Trophoblast cell (in vitro differentiated cells and primary cell): ENCODE measurements around the gene RAD54L.

Experiments
- DNase-seq, 2 donors: peaks; one replicate each; pipeline ENCODE4 v3.0.0-alpha.2; 2016
- H2AFZ ChIP-seq: 2 replicates; pipeline ENCODE4 v1.6.1; 2013; ENCODE audit warnings: low read length, moderate library complexity, mild to moderate bottlenecking; ENCODE audit not compliant: insufficient read depth, poor library complexity
- H2AK5ac ChIP-seq: 2 replicates; pipeline ENCODE4 v1.6.1; 2013; ENCODE audit warnings: mild to moderate bottlenecking, low read length
- H2BK120ac ChIP-seq: 2 replicates; pipeline ENCODE4 v1.6.1; 2013; ENCODE audit warnings: low read length, mild to moderate bottlenecking, moderate library complexity; ENCODE audit not compliant: insufficient read depth, poor library complexity
- H2BK12ac ChIP-seq: 2 replicates; pipeline ENCODE4 v1.6.1; 2013; ENCODE audit warnings: mild to moderate bottlenecking, low read length, moderate library complexity
- H2BK5ac ChIP-seq: 2 replicates; pipeline ENCODE4 v1.6.1; 2013; ENCODE audit warnings: low read length, low read depth, moderate library complexity, mild to moderate bottlenecking; ENCODE audit not compliant: poor library complexity
- H3K14ac ChIP-seq: 2 replicates; pipeline ENCODE4 v1.6.1; 2013; ENCODE audit warnings: mild to moderate bottlenecking, low read length
- H3K18ac ChIP-seq: 2 replicates; pipeline ENCODE4 v1.6.1; 2013; ENCODE audit warnings: mild to moderate bottlenecking, low read length
- H3K23ac ChIP-seq: 2 replicates; pipeline ENCODE4 v1.6.1; 2013; ENCODE audit warnings: low read length
- H3K27ac ChIP-seq: 2 replicates; pipeline ENCODE4 v1.5.1; 2013; ENCODE audit warnings: low read depth, mild to moderate bottlenecking, inconsistent platforms, low read length, moderate library complexity
- H3K27me3 ChIP-seq: 2 replicates; pipeline ENCODE4 v1.6.1; 2013; ENCODE audit warnings: inconsistent platforms, mild to moderate bottlenecking, low read length, moderate library complexity; ENCODE audit not compliant: insufficient read depth
- H3K36me3 ChIP-seq, 2 experiments: 1 replicate in 1 of 2; 2 replicates in 1 of 2; pipeline ENCODE4 v1.6.1; 2013; ENCODE audit warnings: low read length in 2 of 2, mild to moderate bottlenecking in 2 of 2, moderate library complexity in 1 of 2; ENCODE audit not compliant: insufficient read depth in 2 of 2, control insufficient read depth in 1 of 2
- H3K4ac ChIP-seq: 2 replicates; pipeline ENCODE4 v1.6.1; 2013; ENCODE audit warnings: low read depth, mild to moderate bottlenecking, low read length, moderate library complexity
- H3K4me1 ChIP-seq, 2 experiments: 1 replicate in 1 of 2; 2 replicates in 1 of 2; pipeline ENCODE4 v1.6.1; 2013; ENCODE audit warnings: low read length in 2 of 2, mild to moderate bottlenecking in 2 of 2, moderate library complexity in 1 of 2; ENCODE audit not compliant: insufficient read depth in 2 of 2, control insufficient read depth in 1 of 2
- H3K4me2 ChIP-seq: 2 replicates; pipeline ENCODE4 v1.6.1; 2013; ENCODE audit warnings: inconsistent platforms, mild to moderate bottlenecking, low read length, moderate library complexity
- H3K4me3 ChIP-seq: 2 replicates; pipeline ENCODE4 v1.5.1; 2013; ENCODE audit warnings: mild to moderate bottlenecking, low read depth, low read length, inconsistent platforms
- H3K79me1 ChIP-seq: one replicate; pipeline ENCODE4 v1.6.1; 2013; ENCODE audit warnings: low read length
- H3K79me2 ChIP-seq: 2 replicates; pipeline ENCODE4 v1.6.1; 2013; ENCODE audit warnings: low read length, mild to moderate bottlenecking; ENCODE audit not compliant: control insufficient read depth, insufficient read depth, poor library complexity
- H3K9ac ChIP-seq: 2 replicates; pipeline ENCODE4 v1.6.1; 2013; ENCODE audit warnings: mild to moderate bottlenecking, low read length
- H3K9me3 ChIP-seq: 2 replicates; pipeline ENCODE4 v1.6.1; 2013; ENCODE audit warnings: low read depth, mild to moderate bottlenecking, control low read depth, inconsistent platforms, low read length; ENCODE audit not compliant: insufficient read depth
- H4K12ac ChIP-seq: 2 replicates; pipeline ENCODE4 v1.6.1; 2013; ENCODE audit warnings: low read depth, mild to moderate bottlenecking, low read length, moderate library complexity
- H4K8ac ChIP-seq: 2 replicates; pipeline ENCODE4 v1.6.1; 2013; ENCODE audit warnings: low read depth, mild to moderate bottlenecking, low read length, moderate library complexity
- H4K91ac ChIP-seq: one replicate; pipeline ENCODE4 v1.6.1; 2013; ENCODE audit warnings: low read depth, mild to moderate bottlenecking, low read length, moderate library complexity
- WGBS: extraction: QIAGEN DNeasy Blood & Tissue Kit; methylation state at CpG from one replicate; pipeline ENCODE4 v1.1.7; 2013; ENCODE audit warnings: missing lambda C conversion rate; ENCODE audit not compliant: insufficient read length, insufficient coverage; ENCODE audit errors: extremely low coverage; 5-methylcytosine and 5-hydroxymethylcytosine counted together

The RAD54L gene

DNA sequence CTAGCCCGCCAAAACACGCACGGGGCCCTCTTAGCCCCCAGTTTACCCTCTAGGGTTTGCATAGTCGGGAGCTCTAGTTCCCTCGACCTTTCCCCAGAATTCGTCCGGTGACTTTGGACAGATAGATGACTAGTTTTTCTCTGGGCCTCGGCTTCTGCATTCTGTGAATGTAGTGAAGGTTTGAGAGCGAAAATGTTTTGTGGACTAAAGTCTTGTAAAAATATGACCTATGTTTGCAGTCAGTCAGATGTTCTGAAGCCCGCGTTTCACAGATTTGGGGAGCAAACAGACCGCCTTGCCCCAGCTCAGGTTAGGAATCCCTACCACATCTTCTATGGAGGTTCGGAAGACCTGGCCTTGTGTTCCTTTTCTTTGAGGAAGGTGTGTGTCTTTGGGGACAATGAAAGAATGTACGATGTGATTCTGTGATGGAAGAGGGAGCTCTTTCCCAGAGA lies 56.3 kb downstream of the RAD54L start:
- H4K91ac ChIP-seq = peak overlapping the region; percentile 20
- no peaks in the 10 kb centered on the region for H3K27me3 ChIP-seq
- H4K8ac ChIP-seq = peak overlapping the region; percentile 76
- WGBS = no CpG with 5 or more reads among the region's 14 CpGs
- no peaks in the 10 kb centered on the region for H3K9me3 ChIP-seq
- H2AK5ac ChIP-seq = peak overlapping the region; percentile 50
- H3K4me2 ChIP-seq = peak overlapping the region; percentile 66
- peak overlapping the region; percentile 50 for H2AFZ ChIP-seq
- H3K36me3 ChIP-seq = peaks cover 0 to 4% of the 10 kb centered on the region in 2 experiments
- H3K9ac ChIP-seq = peak overlapping the region; percentile 70
- no peak overlapping the region for H2BK120ac ChIP-seq
- H3K79me2 ChIP-seq = peaks cover 49% of the 10 kb centered on the region
- no peak overlapping the region for H2BK12ac ChIP-seq
- no peak for DNase-seq
- H3K4me3 ChIP-seq = peak overlapping the region; percentile 84
- H3K4me1 ChIP-seq = peaks cover 8 to 19% of the 10 kb centered on the region in 2 experiments
- H3K14ac ChIP-seq = peak overlapping the region; percentile 85
- no peak overlapping the region for H2BK5ac ChIP-seq
- H3K4ac ChIP-seq = peak overlapping the region; percentile 68
- H3K79me1 ChIP-seq = peaks cover 22% of the 10 kb centered on the region
- peak overlapping the region; percentile 51 for H4K12ac ChIP-seq
- no peak overlapping the region for H3K23ac ChIP-seq
- H3K27ac ChIP-seq = peak overlapping the region; percentile 50
- H3K18ac ChIP-seq = peak overlapping the region; percentile 49

DNA sequence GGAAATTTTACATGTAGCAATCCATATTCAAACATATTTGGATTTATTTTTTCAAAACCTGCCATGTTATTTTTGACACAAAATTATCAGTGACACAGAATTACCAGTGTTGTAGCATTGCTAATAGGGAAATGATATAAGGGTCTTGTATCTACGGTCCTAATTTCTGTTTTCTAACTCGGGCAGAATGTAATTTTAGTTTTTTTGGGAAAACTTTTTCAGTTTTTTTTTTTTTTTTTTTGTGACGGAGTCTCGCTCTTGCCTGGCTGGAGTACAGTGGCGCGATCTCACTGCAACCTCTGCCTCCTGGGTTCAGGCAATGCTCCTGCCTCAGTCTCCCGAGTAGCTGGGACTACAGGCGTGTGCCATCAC lies 58.6 kb downstream of the RAD54L start:
- H3K4me1 ChIP-seq = peaks cover 5 to 11% of the 10 kb centered on the region in 2 experiments

DNA sequence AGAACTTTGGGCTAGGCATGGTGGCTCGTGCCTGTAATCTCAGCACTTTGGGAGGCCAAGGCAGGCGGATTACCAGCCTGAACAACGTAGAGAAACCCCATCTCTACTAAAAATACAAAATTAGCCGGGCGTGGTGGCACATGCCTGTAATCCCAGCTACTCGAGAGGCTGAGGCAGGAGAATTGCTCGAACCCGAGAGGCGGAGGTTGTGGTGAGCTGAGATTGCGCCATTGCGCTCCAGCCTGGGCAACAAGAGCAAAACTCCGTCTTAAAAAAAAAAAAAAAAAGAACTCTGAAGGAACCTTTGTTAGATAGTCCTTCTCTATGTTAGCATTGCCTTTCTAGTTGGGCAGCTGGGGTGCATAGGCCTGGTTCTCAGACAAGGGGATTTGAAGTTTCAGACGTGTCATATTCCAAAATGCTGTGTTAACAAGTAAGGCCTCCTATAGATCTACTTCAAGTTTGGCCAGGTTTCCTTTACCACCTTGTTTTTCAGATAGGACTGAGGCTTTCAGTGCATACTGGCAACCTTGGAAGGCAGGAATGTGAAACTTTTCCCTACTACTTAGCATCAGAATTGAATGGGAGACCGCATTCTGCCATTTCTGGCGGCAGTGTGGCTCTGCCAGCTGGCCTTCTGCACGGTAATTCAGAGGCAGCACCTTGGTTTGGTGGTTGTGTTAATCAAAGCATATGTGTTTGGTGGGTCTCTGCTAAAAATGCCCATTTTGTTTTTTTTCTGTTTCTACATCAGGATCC lies 62.0 kb downstream of the RAD54L start:
- Histone ChIP-seq H3K36me3 (peaks cover 40 to 45% of the 10 kb centered on the region in 2 experiments), H4K12ac (no peak overlapping the region), H4K91ac (no peak overlapping the region), H3K4me2 (no peak overlapping the region), H3K4me3 (no peak overlapping the region), H3K14ac (no peak overlapping the region), H2BK12ac (no peak overlapping the region), H3K4me1 (peaks cover 0 to 6% of the 10 kb centered on the region in 2 experiments), H2AFZ (no peak overlapping the region), H3K79me1 (no peaks in the 10 kb centered on the region), H2BK120ac (no peak overlapping the region), H3K23ac (no peak overlapping the region), H4K8ac (no peak overlapping the region), H3K18ac (no peak overlapping the region), H3K4ac (no peak overlapping the region), H2BK5ac (no peak overlapping the region), H3K79me2 (peaks cover 10% of the 10 kb centered on the region), H3K9me3 (no peaks in the 10 kb centered on the region), H3K27me3 (no peaks in the 10 kb centered on the region), H3K27ac (no peak overlapping the region), H3K9ac (no peak overlapping the region), H2AK5ac (no peak overlapping the region)
- DNase-seq = no peak
- no CpG with 5 or more reads among the region's 16 CpGs for WGBS

More for the DNA sequence above, 58.6 kb downstream of the RAD54L start:
- Histone ChIP-seq H4K12ac (no peak overlapping the region), H3K79me2 (peaks cover 38% of the 10 kb centered on the region), H2BK12ac (no peak overlapping the region), H3K36me3 (peaks cover 16 to 17% of the 10 kb centered on the region in 2 experiments), H3K14ac (no peak overlapping the region), H2BK5ac (no peak overlapping the region), H4K8ac (no peak overlapping the region), H3K79me1 (peaks cover 22% of the 10 kb centered on the region), H3K27me3 (no peaks in the 10 kb centered on the region), H3K9me3 (no peaks in the 10 kb centered on the region), H3K4ac (peak overlapping the region; percentile 38), H3K27ac (no peak overlapping the region), H4K91ac (no peak overlapping the region), H3K4me2 (no peak overlapping the region), H3K9ac (no peak overlapping the region), H2BK120ac (no peak overlapping the region), H3K23ac (no peak overlapping the region), H2AFZ (no peak overlapping the region), H3K4me3 (no peak overlapping the region), H2AK5ac (no peak overlapping the region), H3K18ac (no peak overlapping the region)
- DNase-seq = no peak
- no CpG with 5 or more reads among the region's 8 CpGs for WGBS

DNA sequence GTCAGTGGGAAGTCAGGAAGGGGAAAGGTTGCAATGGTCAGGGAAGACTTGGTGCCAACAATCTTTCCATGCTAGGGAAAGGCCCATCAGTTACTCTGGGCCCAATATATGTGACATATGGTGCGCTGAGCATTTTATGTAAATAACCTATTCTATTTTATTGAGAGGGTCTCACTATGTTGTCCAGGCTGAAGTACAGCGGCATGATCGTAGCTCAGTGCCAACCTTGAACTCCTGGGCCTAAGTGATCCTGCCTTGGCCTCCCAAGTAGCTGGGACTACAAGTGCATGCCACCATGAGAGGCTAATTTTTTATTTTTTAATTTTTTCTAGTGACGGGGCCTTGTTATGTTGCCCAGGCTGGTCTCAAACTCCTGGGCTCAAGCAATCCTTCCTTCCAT lies 62.8 kb downstream of the RAD54L start:
- Histone ChIP-seq H3K14ac (no peak overlapping the region), H2AFZ (no peak overlapping the region), H4K8ac (no peak overlapping the region), H2AK5ac (no peak overlapping the region), H3K4ac (no peak overlapping the region), H3K9ac (no peak overlapping the region), H3K27me3 (no peaks in the 10 kb centered on the region), H2BK12ac (no peak overlapping the region), H3K18ac (no peak overlapping the region), H3K9me3 (no peaks in the 10 kb centered on the region), H3K4me1 (peaks cover 0 to 2% of the 10 kb centered on the region in 2 experiments), H2BK5ac (no peak overlapping the region), H3K4me2 (no peak overlapping the region), H3K4me3 (no peak overlapping the region), H3K36me3 (peaks cover 43 to 48% of the 10 kb centered on the region in 2 experiments), H3K79me1 (no peaks in the 10 kb centered on the region), H2BK120ac (no peak overlapping the region), H4K12ac (no peak overlapping the region), H3K23ac (no peak overlapping the region), H3K27ac (no peak overlapping the region), H3K79me2 (peaks cover 5% of the 10 kb centered on the region), H4K91ac (no peak overlapping the region)
- DNase-seq = no peak
- no CpG with 5 or more reads among the region's 4 CpGs for WGBS
